RWPE1 (cell line): ENCODE measurements around the gene RASGRP4.

Experiments used
- CTCF ChIA-PET: fragments of 350-600 bp; sonication (Branson Sonifier 250); formaldehyde crosslinking; extraction: SDS; loops from one replicate; lab custom pipeline; 2021; lab: Yijun Ruan, JAX
- POLR2A ChIA-PET: fragments of 400-600 bp; formaldehyde crosslinking; extraction: SDS; loops from one replicate; lab custom pipeline; 2020; ENCODE audit warnings: antibody characterized with exemption; ENCODE audit not compliant: low non-redundant PET; lab: Yijun Ruan, JAX
- DNase-seq: peaks from one replicate; pipeline ENCODE4 v3.0.0; 2012; ENCODE audit warnings: low spot score
- H3K27ac ChIP-seq: fragments of 450-650 bp; 2 replicates; pipeline ENCODE4 v1.5.1; 2017
- CTCF ChIP-seq: fragments of 450-650 bp; conservative IDR thresholded peaks from 2 replicates; pipeline ENCODE4 v1.5.1; 2017; ENCODE audit warnings: low read depth, mild to moderate bottlenecking

RASGRP4 gene

GRCh38 chr19:38467541-38468525 is 41.8 kb upstream of the RASGRP4 start:
- ChIA-PET CTCF (no interaction called here), POLR2A (no interaction called here)
- DNase-seq, result no peak

GRCh38 chr19:38466050-38466449 is 40.0 kb upstream of the RASGRP4 start:
- ChIA-PET POLR2A (no interaction called here), CTCF (no interaction called here)
- no peak for DNase-seq
- H3K27ac ChIP-seq, result no peak overlapping the region
- TF ChIP-seq CTCF, result no peak

More at GRCh38 chr19:38467541-38468525, 41.8 kb upstream of the RASGRP4 start:
- TF ChIP-seq CTCF, result no peak
- no peak overlapping the region for H3K27ac ChIP-seq

- ChIA-PET POLR2A (no interaction called here), CTCF (no interaction called here)
- DNase-seq, result no peak
- TF ChIP-seq CTCF, result no peak
- H3K27ac ChIP-seq, result no peak overlapping the region
Observed at GRCh38 chr19:38464421-38465082, 38.5 kb upstream of the RASGRP4 start.

- H3K27ac ChIP-seq, result no peak overlapping the region
- ChIA-PET CTCF (no interaction called here), POLR2A (no interaction called here)
- no peak for DNase-seq
- TF ChIP-seq CTCF, result no peak
Observed at GRCh38 chr19:38463365-38463764, 37.3 kb upstream of the RASGRP4 start.

- POLR2A ChIA-PET, result no interaction called here
- TF ChIP-seq CTCF, result no peak
- H3K27ac ChIP-seq, result no peak overlapping the region
- CTCF ChIA-PET, result no interaction called here
- DNase-seq, result no peak
Observed at GRCh38 chr19:38458991-38459390, 33.0 kb upstream of the RASGRP4 start.

- CTCF ChIA-PET, result no interaction called here
- no peak for TF ChIP-seq CTCF
- no peak overlapping the region for H3K27ac ChIP-seq
- no peak for DNase-seq
- POLR2A ChIA-PET, result no interaction called here
Observed at GRCh38 chr19:38457690-38458405, 31.8 kb upstream of the RASGRP4 start.
